Activated T-cell treated with anti-CD3 and anti-CD28 coated beads, Interleukin-2, amount 50 U/mL, for 72 hours (primary cell): ENCODE data around the gene AR. TPM values are rescaled to one million over a fixed set of nuclear protein-coding genes. Genes with fewer than 3 reads are reported as not detected.

Source experiments
- ATAC-seq, 2 donors: fragments of 150-1000 bp; cut with Tn5 transposase; replicated peaks in 1 of 2; 2 replicates each; pipeline ENCODE4 v1.10.0; 2021; ENCODE audit warnings: moderate library complexity in 2 of 2, mild to moderate bottlenecking in 1 of 2
- DNase-seq, 2 donors: peaks; one replicate each; pipeline ENCODE4 v3.0.0; 2021 to 2022; ENCODE audit warnings: mixed read lengths in 1 of 2
- H3K27ac Mint-ChIP-seq: one replicate; pipeline ENCODE4 v1.8.0; 2022; ENCODE audit warnings: mild to moderate bottlenecking, moderate library complexity, mixed read lengths
- H3K27me3 Mint-ChIP-seq: one replicate; pipeline ENCODE4 v1.8.0; 2022; ENCODE audit warnings: low read depth, mixed read lengths
- H3K36me3 Mint-ChIP-seq, 2 donors: one replicate each; pipeline ENCODE4 v1.8.0; 2022; ENCODE audit warnings: mixed read lengths in 2 of 2, mild to moderate bottlenecking in 1 of 2; ENCODE audit not compliant: insufficient read depth in 2 of 2
- H3K4me1 Mint-ChIP-seq: one replicate; pipeline ENCODE4 v1.8.0; 2022; ENCODE audit warnings: low read depth, mixed read lengths
- H3K4me3 Mint-ChIP-seq, 2 donors: one replicate each; pipeline ENCODE4 v1.8.0; 2022; ENCODE audit warnings: mild to moderate bottlenecking in 2 of 2, mixed read lengths in 2 of 2, moderate library complexity in 2 of 2
- H3K9me3 Mint-ChIP-seq, 2 donors: one replicate each; pipeline ENCODE4 v1.8.0; 2022; ENCODE audit warnings: mixed read lengths in 2 of 2
- total RNA-seq, 2 donors: library from RNA; stranded (reverse); gene quantifications; one replicate each; pipeline ENCODE4 v1.2.3, GENCODE V29; 2022

The AR gene
- under 1 TPM; 0.07 to 0.09 TPM for total RNA-seq

GRCh38 chrX:67543818-67544217 lies at the start of gene AR:
Gene AR (plus strand): TSS chrX:67544021. CDS start chrX:67545147, 1,126 bp downstream.
- Mint-ChIP-seq H3K9me3 (peaks cover 0 to 2% of the 10 kb centered on the region in 2 donors), H3K27me3 (peaks cover 61% of the 10 kb centered on the region), H3K4me3 (peak within 1 kb of the TSS; percentile 64 to 70), H3K27ac (no peak within 1 kb of the TSS), H3K4me1 (peaks cover 5% of the 10 kb centered on the region), H3K36me3 (peaks cover 0 to 1% of the 10 kb centered on the region in 2 donors)
- DNase-seq (no peak), ATAC-seq (no peak)

- Mint-ChIP-seq H3K4me3 (no peak overlapping the region), H3K36me3 (no peaks in the 10 kb centered on the region), H3K27me3 (no peaks in the 10 kb centered on the region), H3K4me1 (no peaks in the 10 kb centered on the region), H3K9me3 (no peaks in the 10 kb centered on the region), H3K27ac (no peak overlapping the region)
- DNase-seq (no peak), ATAC-seq (no peak)
Observed at GRCh38 chrX:67500617-67501016, 43.2 kb upstream of the AR start.

DNA sequence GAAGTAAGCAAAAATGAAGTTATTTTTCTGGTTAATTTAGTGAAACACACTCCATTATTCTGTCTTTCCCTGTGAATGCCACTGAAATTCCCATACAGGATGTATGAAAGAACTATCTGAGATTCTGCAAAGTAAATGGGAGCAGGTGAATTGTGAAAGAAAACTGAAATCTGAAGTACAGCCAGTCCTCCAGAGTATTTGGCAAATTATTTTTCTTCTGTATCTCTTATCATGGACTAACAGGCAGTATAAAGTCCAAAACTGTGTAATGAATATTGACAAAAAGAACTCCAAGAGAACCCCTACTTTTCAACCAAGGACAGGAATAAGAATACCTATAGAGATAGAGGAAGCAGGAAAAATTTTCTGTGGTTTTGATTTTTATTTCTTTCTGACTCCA lies 40.8 kb upstream of the AR start:
- no peaks in the 10 kb centered on the region for H3K36me3 Mint-ChIP-seq
- no peaks in the 10 kb centered on the region for H3K27me3 Mint-ChIP-seq
- H3K4me3 Mint-ChIP-seq: no peak overlapping the region
- H3K9me3 Mint-ChIP-seq: no peaks in the 10 kb centered on the region
- DNase-seq (no peak), ATAC-seq (no peak)
- H3K27ac Mint-ChIP-seq: no peak overlapping the region
- H3K4me1 Mint-ChIP-seq: no peaks in the 10 kb centered on the region

DNA sequence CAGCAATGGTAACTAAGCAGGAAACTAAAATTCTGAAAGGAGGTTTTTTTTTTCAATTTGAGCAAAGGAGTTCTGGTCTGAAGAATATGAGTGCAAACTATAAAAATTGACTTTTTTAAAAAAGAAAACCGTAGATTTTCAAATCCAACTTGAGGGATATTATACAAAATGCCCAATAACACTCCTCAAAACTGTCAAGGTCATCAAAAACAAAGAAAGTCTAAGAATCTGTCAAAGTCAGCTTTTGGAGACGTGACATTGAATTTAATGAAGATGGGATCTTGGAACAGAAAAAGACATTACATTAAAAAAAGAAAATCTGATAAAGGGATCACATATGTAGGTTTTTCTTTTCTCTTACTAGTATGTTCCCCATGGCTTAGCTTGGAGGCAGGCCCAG lies 40.4 kb upstream of the AR start:
- ATAC-seq (no peak), DNase-seq (no peak)
- H3K4me1 Mint-ChIP-seq: no peaks in the 10 kb centered on the region
- no peaks in the 10 kb centered on the region for H3K36me3 Mint-ChIP-seq
- H3K27me3 Mint-ChIP-seq: no peaks in the 10 kb centered on the region
- H3K27ac Mint-ChIP-seq: no peak overlapping the region
- H3K9me3 Mint-ChIP-seq: no peaks in the 10 kb centered on the region
- H3K4me3 Mint-ChIP-seq: no peak overlapping the region

DNA sequence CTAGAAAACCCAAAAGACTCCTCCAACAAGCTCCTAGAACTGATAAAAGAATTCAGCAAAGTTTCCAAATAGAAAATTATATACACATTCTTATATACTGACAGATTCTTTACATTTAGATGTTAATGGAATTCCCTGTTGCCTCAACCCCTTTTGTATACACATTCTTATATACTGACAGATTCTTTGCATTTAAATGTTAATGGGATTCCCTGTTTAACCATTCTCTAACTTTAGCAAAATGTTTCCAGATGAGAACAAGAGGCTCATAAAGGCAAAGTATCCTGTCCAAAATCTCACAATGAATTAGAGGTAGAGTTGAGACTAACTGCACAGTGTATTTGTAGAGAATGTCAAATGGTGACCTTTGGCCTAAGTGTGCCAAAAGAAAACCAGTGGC lies 23.1 kb upstream of the AR start:
- H3K4me3 Mint-ChIP-seq: no peak overlapping the region

DNA sequence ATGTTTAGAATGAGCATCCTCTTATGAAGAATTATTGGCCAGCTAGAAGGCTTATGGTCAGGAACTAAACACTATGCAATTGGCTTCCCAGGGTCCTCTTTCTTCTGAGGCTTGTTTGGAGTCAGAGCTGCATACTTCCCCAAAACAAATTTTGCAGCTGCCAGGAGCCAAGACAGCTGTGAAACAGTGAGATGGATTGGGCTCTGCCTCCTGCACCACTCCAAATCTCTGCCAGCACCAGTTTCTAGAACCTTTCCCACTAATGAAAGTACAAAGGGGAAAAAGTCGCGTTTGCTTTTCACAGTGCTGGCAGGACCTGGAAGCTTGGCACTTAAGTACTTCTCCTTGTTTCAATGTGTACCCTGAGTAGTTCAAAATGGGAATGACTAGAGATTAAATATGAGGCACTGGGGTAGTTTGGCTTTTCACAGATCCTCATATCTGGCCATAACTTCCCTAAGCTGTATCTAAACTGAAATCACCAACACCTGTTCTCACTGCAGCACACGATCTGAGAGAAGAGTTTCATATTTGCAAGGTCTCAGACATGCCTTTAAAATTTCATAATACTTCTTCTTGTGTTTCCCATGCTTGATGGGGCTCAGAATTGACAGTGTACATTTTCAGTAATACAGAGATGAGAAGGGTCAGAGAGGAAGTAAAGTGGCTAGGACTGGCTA lies 20.7 kb upstream of the AR start:
- ATAC-seq (no peak), DNase-seq (no peak)
- Mint-ChIP-seq H3K27me3 (peaks cover 26% of the 10 kb centered on the region), H3K4me1 (no peaks in the 10 kb centered on the region), H3K4me3 (no peak overlapping the region), H3K36me3 (no peaks in the 10 kb centered on the region), H3K9me3 (peaks cover 2 to 4% of the 10 kb centered on the region in 2 donors), H3K27ac (no peak overlapping the region)

More for the DNA sequence above, 23.1 kb upstream of the AR start:
- DNase-seq (no peak), ATAC-seq (no peak)
- Mint-ChIP-seq H3K27me3 (peaks cover 20% of the 10 kb centered on the region), H3K4me1 (no peaks in the 10 kb centered on the region), H3K27ac (no peak overlapping the region), H3K36me3 (no peaks in the 10 kb centered on the region), H3K9me3 (peaks cover 2 to 4% of the 10 kb centered on the region in 2 donors)

GRCh38 chrX:67523932-67524331 lies 19.9 kb upstream of the AR start:
- DNase-seq (no peak), ATAC-seq (no peak)
- Mint-ChIP-seq H3K27me3 (peaks cover 24% of the 10 kb centered on the region), H3K27ac (no peak overlapping the region), H3K9me3 (peaks cover 2 to 4% of the 10 kb centered on the region in 2 donors), H3K36me3 (no peaks in the 10 kb centered on the region), H3K4me3 (no peak overlapping the region), H3K4me1 (no peaks in the 10 kb centered on the region)

DNA sequence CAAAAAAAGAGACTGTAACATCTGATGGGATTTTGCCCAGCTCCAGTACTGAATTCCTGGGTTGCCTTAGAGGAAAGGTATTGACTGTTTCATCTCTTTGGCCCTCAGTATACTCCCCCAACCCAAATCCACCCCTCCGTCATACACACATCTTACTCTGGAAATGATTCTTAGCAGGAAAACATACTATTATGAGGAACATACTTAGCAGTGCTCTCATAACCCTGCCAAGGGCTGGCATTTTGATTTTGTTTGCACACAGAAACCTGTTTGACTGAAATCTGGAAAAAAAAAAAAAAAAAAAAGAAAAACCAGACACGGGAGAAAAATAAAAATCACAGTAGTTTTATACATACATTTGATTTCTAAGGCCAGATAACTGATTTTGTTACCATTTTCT lies 19.4 kb upstream of the AR start:
- Mint-ChIP-seq H3K9me3 (peaks cover 0 to 4% of the 10 kb centered on the region in 2 donors), H3K4me1 (no peaks in the 10 kb centered on the region), H3K4me3 (no peak overlapping the region), H3K27me3 (peaks cover 20% of the 10 kb centered on the region), H3K27ac (no peak overlapping the region), H3K36me3 (no peaks in the 10 kb centered on the region)
- no peak for DNase-seq
- ATAC-seq: no peak

DNA sequence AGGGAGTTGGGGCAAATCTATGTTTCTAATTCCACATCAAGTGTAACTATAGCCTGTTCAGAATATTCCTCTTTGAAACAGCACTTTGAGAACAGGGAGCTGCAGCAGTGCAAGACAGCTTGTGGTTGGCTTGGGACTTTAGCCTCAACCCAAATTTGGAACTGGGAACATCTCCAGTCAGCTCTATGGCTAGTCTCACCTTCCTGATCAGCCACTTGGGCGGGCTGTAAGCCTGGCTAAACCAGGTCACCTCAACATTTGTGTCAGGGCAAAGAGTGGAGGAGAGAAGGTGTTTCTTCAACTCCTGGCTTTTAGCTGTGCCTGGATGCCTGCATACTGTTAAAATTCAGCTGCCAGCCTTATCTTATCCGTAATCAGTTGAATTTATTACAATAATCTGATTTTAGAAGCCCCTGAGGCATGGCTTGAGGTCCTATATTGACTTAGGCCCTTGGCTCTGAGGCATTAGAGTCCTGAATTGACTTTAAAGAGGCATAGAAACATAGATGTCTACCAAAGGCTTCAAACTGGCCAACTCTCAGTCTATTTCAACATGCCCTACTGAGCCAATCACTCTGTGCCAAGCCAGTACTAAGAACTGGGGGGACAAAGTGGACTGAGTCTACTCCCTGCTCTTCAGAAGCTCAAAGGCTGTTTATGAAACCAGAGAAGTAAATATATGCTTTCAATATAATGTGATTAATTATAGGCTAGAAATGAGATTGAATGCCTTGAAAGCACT lies 18.7 kb upstream of the AR start:
- ATAC-seq (no peak), DNase-seq (no peak)
- Mint-ChIP-seq H3K27ac (no peak overlapping the region), H3K4me3 (no peak overlapping the region), H3K9me3 (peaks cover 0 to 3% of the 10 kb centered on the region in 2 donors), H3K27me3 (peaks cover 14% of the 10 kb centered on the region), H3K36me3 (no peaks in the 10 kb centered on the region), H3K4me1 (no peaks in the 10 kb centered on the region)

DNA sequence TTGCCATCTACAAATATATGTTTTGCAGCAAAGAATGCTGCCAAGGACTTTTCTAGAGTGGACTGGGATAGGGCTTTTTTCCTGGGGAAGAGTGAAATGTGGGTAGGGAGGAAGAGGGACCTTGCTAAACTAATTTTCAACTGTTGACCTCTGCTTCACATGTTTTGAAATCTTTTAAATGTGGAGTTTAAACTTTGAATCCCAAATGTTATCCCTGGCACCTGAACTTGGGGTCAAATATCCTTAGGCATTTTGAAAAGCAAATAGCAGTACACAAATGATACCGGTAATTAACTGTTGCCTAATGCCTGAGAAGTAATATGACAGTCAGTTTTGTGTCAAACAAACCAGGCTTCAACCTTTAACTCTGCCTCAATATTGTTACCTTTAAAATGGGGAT lies 7.3 kb upstream of the AR start:
- no peak overlapping the region for H3K27ac Mint-ChIP-seq
- DNase-seq (no peak), ATAC-seq (no peak)
- H3K9me3 Mint-ChIP-seq: peaks cover 0 to 2% of the 10 kb centered on the region in 2 donors
- peaks cover 24% of the 10 kb centered on the region for H3K27me3 Mint-ChIP-seq
- H3K36me3 Mint-ChIP-seq: no peaks in the 10 kb centered on the region
- no peak overlapping the region for H3K4me3 Mint-ChIP-seq
- no peaks in the 10 kb centered on the region for H3K4me1 Mint-ChIP-seq

- H3K4me3 Mint-ChIP-seq: no peak overlapping the region
- no peak for DNase-seq
- no peak overlapping the region for H3K27ac Mint-ChIP-seq
- no peaks in the 10 kb centered on the region for H3K36me3 Mint-ChIP-seq
- peaks cover 0 to 2% of the 10 kb centered on the region in 2 donors for H3K9me3 Mint-ChIP-seq
- peaks cover 38% of the 10 kb centered on the region for H3K27me3 Mint-ChIP-seq
- H3K4me1 Mint-ChIP-seq: no peaks in the 10 kb centered on the region
- ATAC-seq: no peak
Observed at GRCh38 chrX:67538383-67538782, 5.4 kb upstream of the AR start.

DNA sequence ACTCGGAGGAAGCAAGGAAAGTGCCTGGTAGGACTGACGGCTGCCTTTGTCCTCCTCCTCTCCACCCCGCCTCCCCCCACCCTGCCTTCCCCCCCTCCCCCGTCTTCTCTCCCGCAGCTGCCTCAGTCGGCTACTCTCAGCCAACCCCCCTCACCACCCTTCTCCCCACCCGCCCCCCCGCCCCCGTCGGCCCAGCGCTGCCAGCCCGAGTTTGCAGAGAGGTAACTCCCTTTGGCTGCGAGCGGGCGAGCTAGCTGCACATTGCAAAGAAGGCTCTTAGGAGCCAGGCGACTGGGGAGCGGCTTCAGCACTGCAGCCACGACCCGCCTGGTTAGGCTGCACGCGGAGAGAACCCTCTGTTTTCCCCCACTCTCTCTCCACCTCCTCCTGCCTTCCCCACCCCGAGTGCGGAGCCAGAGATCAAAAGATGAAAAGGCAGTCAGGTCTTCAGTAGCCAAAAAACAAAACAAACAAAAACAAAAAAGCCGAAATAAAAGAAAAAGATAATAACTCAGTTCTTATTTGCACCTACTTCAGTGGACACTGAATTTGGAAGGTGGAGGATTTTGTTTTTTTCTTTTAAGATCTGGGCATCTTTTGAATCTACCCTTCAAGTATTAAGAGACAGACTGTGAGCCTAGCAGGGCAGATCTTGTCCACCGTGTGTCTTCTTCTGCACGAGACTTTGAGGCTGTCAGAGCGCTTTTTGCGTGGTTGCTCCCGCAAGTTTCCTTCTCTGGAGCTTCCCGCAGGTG lies 637 bp downstream of the AR start:
- peaks cover 5% of the 10 kb centered on the region for H3K4me1 Mint-ChIP-seq
- H3K9me3 Mint-ChIP-seq: peaks cover 0 to 2% of the 10 kb centered on the region in 2 donors
- peaks cover 0 to 1% of the 10 kb centered on the region in 2 donors for H3K36me3 Mint-ChIP-seq
- no peak for ATAC-seq
- H3K27me3 Mint-ChIP-seq: peaks cover 57% of the 10 kb centered on the region
- H3K4me3 Mint-ChIP-seq: peak overlapping the region; percentile 64 to 70
- no peak for DNase-seq
- no peak overlapping the region for H3K27ac Mint-ChIP-seq
